GM20000 (cell line): ENCODE measurements around the gene ARVCF.

Experiments used
- DNase-seq: peaks from one replicate; pipeline ENCODE4 v3.0.0; 2012; ENCODE audit warnings: low spot score
- CTCF ChIP-seq: IDR thresholded peaks from 2 replicates; pipeline ENCODE4 v1.5.1; 2012; ENCODE audit warnings: mild to moderate bottlenecking, control low read depth; ENCODE audit errors: extremely low read depth, missing control alignments

The ARVCF gene

GRCh38 chr22:19972652-19973550 is 43.7 kb downstream of the ARVCF start:
- no peak for DNase-seq
- no peak for TF ChIP-seq CTCF

- no peak for DNase-seq
- TF ChIP-seq CTCF = no peak
These were observed 44.4 kb downstream of the ARVCF start for GRCh38 chr22:19972251-19972650.

- no peak for DNase-seq
These were observed 45.1 kb downstream of the ARVCF start for GRCh38 chr22:19971276-19972124.

GRCh38 chr22:19970479-19971275 is 45.9 kb downstream of the ARVCF start:
- peak; percentile 89 for TF ChIP-seq CTCF
- DNase-seq = peak; percentile 91

More at GRCh38 chr22:19971276-19972124, 45.1 kb downstream of the ARVCF start:
- TF ChIP-seq CTCF = no peak

GRCh38 chr22:19970031-19970478 is 46.6 kb downstream of the ARVCF start:
- TF ChIP-seq CTCF = no peak
- DNase-seq = no peak

- no peak for TF ChIP-seq CTCF
These were observed 47.3 kb downstream of the ARVCF start for GRCh38 chr22:19969141-19969928.

More at GRCh38 chr22:19969141-19969928, 47.3 kb downstream of the ARVCF start:
- DNase-seq = no peak
